ENCODE data around the gene CYSTM1. TPM values are rescaled to one million over a fixed set of nuclear protein-coding genes. Genes with fewer than 3 reads are reported as not detected.

The CYSTM1 gene, protein sequence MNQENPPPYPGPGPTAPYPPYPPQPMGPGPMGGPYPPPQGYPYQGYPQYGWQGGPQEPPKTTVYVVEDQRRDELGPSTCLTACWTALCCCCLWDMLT
- 10 to 100 TPM in 1 of 2 donors, 1 to 10 TPM in 1; 6.7 to 13.4 TPM for polyA plus RNA-seq

DNA sequence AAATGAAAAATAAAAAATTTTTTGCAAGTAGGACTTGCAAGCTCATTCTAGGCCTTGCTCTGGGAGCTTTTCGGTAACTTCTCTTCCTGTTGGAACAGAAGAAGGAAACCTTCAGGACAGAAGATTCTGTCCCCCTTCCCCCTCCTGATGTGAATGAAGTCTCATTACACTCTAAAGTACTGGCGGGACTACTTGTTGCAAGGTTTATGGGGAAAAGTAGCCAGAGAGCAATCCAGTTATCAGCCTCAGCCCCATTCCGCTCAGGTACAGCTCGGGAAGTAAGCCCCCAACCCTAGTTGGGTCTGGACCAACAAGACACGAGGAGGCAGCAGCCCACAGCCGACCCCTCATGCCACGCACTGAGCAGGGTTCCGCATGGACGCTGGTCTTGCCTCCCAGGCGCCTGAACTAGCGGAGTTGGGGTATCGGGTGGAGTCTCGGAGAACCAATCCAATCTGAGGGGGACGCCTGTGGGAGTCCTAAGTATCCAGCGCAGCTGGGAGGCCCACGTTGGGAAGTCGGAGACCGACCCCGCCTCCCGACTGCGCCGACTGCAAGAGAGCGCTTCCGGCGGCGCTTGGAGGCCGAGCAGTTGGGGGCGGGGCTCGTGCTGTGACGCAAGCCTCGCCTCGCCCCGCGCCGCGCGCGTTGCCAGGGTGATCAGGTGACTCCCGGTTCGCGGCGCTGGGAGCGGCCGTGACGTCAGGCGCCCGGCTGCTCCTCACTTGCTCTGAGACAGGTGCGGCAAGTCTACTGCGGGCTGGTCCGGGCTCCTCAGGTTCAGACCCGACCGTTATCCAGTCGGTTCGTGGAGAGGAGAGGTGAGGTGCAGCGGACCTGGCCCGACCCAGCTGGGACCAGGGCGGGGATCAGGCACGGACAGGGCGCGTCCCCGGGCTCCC, at the start of gene CYSTM1:
TSS of gene CYSTM1 (plus strand) at position 724 of the 902 bp plus-strand sequence. CDS start 19,278 bp downstream, outside the sequence.
- Histone ChIP-seq H3K9me3 (ENCODE audit: control insufficient read depth in 2 of 2, insufficient read depth in 1 of 2, low read depth in 1 of 2, low read length in 1 of 2) (no peaks in the 10 kb centered on the region), H3K27me3 (ENCODE audit: control insufficient read depth in 1 of 2, insufficient read depth in 2 of 2, low read length in 2 of 2) (no peaks in the 10 kb centered on the region), H3K4me1 (ENCODE audit: control insufficient read depth in 2 of 2, insufficient read depth in 2 of 2, low read length in 1 of 2) (no peaks in the 10 kb centered on the region), H3K27ac (ENCODE audit: low read depth in 2 of 2, low read length in 1 of 2) (peak within 1 kb of the TSS; percentile 92 to 94), H3K4me3 (ENCODE audit: low read depth in 1 of 2, low read length in 2 of 2) (peak within 1 kb of the TSS; percentile 55 to 81), H3K36me3 (ENCODE audit: control insufficient read depth in 2 of 2, insufficient read depth in 2 of 2, low read length in 1 of 2) (no peaks in the 10 kb centered on the region)
- WGBS, 2 donors, result 2% methylated on average over 57 to 61 of the region's 61 CpGs

GRCh38 chr5:140125637-140126036, 49.4 kb upstream of the CYSTM1 start, which contains the start of gene IGIP:
Gene IGIP, plus strand, starts transcription at chr5:140125937. Its CDS starts 2,540 bp downstream, at chr5:140128477.
- 97% methylated on average over 4 of the region's 4 CpGs for WGBS, 2 donors
- H3K36me3 ChIP-seq (ENCODE audit: control insufficient read depth in 2 of 2, insufficient read depth in 2 of 2, low read length in 1 of 2), result no peaks in the 10 kb centered on the region
- H3K4me1 ChIP-seq (ENCODE audit: control insufficient read depth in 2 of 2, insufficient read depth in 2 of 2, low read length in 1 of 2), result no peaks in the 10 kb centered on the region
- no peaks in the 10 kb centered on the region for H3K9me3 ChIP-seq (ENCODE audit: control insufficient read depth in 2 of 2, insufficient read depth in 1 of 2, low read depth in 1 of 2, low read length in 1 of 2)
- H3K27me3 ChIP-seq (ENCODE audit: control insufficient read depth in 1 of 2, insufficient read depth in 2 of 2, low read length in 2 of 2), result no peaks in the 10 kb centered on the region
- no peak within 1 kb of the TSS for H3K4me3 ChIP-seq (ENCODE audit: low read depth in 1 of 2, low read length in 2 of 2)
- H3K27ac ChIP-seq (ENCODE audit: low read depth in 2 of 2, low read length in 1 of 2), result no peak within 1 kb of the TSS

DNA sequence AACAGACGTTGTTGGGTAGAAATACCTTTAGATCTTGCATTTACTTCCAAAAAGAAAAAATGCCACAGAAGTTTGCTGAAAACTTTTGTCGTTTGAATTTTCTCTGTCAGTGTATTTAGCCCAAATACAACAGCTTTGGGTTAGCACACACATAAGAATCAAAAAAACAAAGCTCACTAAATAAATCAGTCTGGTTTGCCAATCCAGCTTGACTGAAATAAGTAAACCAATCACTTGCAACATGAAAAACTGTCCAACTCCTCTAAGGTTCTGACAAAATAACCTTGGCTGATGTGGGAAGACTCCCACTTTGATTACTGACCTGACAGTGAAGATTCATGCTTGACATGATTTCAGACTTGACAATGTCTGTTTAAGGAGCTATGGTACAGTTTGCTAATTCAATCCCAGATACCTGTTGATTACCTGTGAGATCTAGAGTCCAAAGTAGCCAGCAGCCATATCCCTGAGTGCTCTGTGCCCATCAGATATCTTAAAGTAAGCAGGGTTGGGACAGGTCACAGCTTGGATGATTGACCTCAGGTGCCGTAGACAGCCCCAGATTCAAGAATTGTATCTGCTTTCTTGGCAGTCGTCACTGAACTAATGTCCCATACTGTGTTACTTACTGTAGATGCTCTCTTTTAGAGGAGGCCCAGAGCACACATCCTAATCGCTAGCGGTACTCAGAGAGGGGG, 48.5 kb upstream of the CYSTM1 start:
- no peak overlapping the region for H3K27ac ChIP-seq (ENCODE audit: low read depth in 2 of 2, low read length in 1 of 2)
- peaks cover 0 to 2% of the 10 kb centered on the region in 2 donors for H3K4me1 ChIP-seq (ENCODE audit: control insufficient read depth in 2 of 2, insufficient read depth in 2 of 2, low read length in 1 of 2)
- H3K27me3 ChIP-seq (ENCODE audit: control insufficient read depth in 1 of 2, insufficient read depth in 2 of 2, low read length in 2 of 2), result no peaks in the 10 kb centered on the region
- no peaks in the 10 kb centered on the region for H3K36me3 ChIP-seq (ENCODE audit: control insufficient read depth in 2 of 2, insufficient read depth in 2 of 2, low read length in 1 of 2)
- 82 to 92% methylated on average over 6 of the region's 6 CpGs for WGBS, 2 donors
- H3K4me3 ChIP-seq (ENCODE audit: low read depth in 1 of 2, low read length in 2 of 2), result no peak overlapping the region
- no peaks in the 10 kb centered on the region for H3K9me3 ChIP-seq (ENCODE audit: control insufficient read depth in 2 of 2, insufficient read depth in 1 of 2, low read depth in 1 of 2, low read length in 1 of 2)

- H3K27ac ChIP-seq (ENCODE audit: low read depth in 2 of 2, low read length in 1 of 2), result no peak overlapping the region
- 76 to 81% methylated on average over 5 of the region's 5 CpGs for WGBS, 2 donors
- peaks cover 0 to 5% of the 10 kb centered on the region in 2 donors for H3K4me1 ChIP-seq (ENCODE audit: control insufficient read depth in 2 of 2, insufficient read depth in 2 of 2, low read length in 1 of 2)
- no peak overlapping the region for H3K4me3 ChIP-seq (ENCODE audit: low read depth in 1 of 2, low read length in 2 of 2)
- H3K36me3 ChIP-seq (ENCODE audit: control insufficient read depth in 2 of 2, insufficient read depth in 2 of 2, low read length in 1 of 2), result no peaks in the 10 kb centered on the region
- H3K9me3 ChIP-seq (ENCODE audit: control insufficient read depth in 2 of 2, insufficient read depth in 1 of 2, low read depth in 1 of 2, low read length in 1 of 2), result no peaks in the 10 kb centered on the region
- no peaks in the 10 kb centered on the region for H3K27me3 ChIP-seq (ENCODE audit: control insufficient read depth in 1 of 2, insufficient read depth in 2 of 2, low read length in 2 of 2)
Observed at GRCh38 chr5:140128376-140128775, 46.6 kb upstream of the CYSTM1 start.

DNA sequence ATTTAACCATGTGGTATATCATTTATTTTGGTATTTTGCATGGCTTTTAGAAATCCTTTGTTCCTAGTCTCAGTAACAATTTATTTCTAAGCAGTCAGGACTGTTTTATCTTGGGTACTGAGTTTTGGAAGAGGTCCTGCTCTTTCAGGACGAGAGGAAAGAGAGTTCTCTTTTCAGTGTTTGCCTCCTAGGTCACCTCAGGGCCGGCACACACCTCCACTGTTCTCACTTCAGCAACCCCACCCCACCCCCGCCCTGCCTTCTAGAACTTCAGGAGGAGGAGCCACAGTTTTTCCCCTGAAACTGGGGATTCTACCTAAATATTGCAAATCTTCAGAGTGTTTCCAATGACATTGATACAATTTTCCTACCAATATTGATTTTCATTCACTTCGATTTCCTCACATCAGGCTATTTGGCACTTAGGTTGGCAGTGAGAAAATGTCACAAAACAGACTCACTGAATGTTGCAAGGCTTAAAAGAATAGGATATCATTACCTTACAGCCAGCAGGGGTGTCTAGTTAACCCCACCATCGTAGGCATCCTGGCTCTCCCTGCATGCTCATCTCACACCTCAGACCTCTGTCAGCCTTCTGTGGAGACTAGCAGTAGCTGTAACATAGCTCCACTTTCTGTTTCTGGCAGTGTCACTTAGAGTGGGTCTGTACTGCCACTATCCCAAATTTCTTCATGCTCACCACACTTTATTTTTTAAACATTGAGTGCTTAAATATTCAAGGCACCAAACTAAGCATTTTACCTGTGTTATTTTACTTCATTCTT, 43.8 kb upstream of the CYSTM1 start:
- Histone ChIP-seq H3K4me3 (ENCODE audit: low read depth in 1 of 2, low read length in 2 of 2) (no peak overlapping the region), H3K36me3 (ENCODE audit: control insufficient read depth in 2 of 2, insufficient read depth in 2 of 2, low read length in 1 of 2) (no peaks in the 10 kb centered on the region), H3K27me3 (ENCODE audit: control insufficient read depth in 1 of 2, insufficient read depth in 2 of 2, low read length in 2 of 2) (no peaks in the 10 kb centered on the region), H3K4me1 (ENCODE audit: control insufficient read depth in 2 of 2, insufficient read depth in 2 of 2, low read length in 1 of 2) (peaks cover 0 to 5% of the 10 kb centered on the region in 2 donors), H3K27ac (ENCODE audit: low read depth in 2 of 2, low read length in 1 of 2) (no peak overlapping the region), H3K9me3 (ENCODE audit: control insufficient read depth in 2 of 2, insufficient read depth in 1 of 2, low read depth in 1 of 2, low read length in 1 of 2) (no peaks in the 10 kb centered on the region)
- WGBS, 2 donors, result 70 to 78% methylated on average over 5 of the region's 5 CpGs

DNA sequence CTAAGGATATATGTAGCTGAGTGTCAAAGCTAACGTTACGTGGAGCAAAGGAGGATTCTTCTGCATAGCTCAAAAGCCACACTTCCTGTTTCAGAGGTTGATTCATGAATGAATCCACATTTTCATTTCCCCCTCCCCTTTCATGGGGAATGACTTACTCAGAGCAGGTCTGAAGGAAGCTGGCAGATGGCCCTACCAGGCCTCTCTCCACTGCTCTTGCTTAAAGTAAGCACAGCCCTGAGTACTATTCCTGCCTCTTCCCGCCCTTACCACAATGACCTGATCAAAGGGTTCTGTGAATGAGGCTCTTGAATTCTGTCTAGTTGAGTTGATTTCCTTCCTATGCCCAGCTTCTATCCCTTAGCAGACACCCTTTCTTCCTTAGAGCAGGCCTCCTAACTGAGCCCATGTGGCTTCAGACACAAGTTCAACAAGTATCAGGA, 43.0 kb upstream of the CYSTM1 start:
- Histone ChIP-seq H3K4me1 (ENCODE audit: control insufficient read depth in 2 of 2, insufficient read depth in 2 of 2, low read length in 1 of 2) (peaks cover 0 to 5% of the 10 kb centered on the region in 2 donors), H3K36me3 (ENCODE audit: control insufficient read depth in 2 of 2, insufficient read depth in 2 of 2, low read length in 1 of 2) (no peaks in the 10 kb centered on the region), H3K9me3 (ENCODE audit: control insufficient read depth in 2 of 2, insufficient read depth in 1 of 2, low read depth in 1 of 2, low read length in 1 of 2) (no peaks in the 10 kb centered on the region), H3K27ac (ENCODE audit: low read depth in 2 of 2, low read length in 1 of 2) (no peak overlapping the region), H3K4me3 (ENCODE audit: low read depth in 1 of 2, low read length in 2 of 2) (no peak overlapping the region), H3K27me3 (ENCODE audit: control insufficient read depth in 1 of 2, insufficient read depth in 2 of 2, low read length in 2 of 2) (no peaks in the 10 kb centered on the region)
- WGBS, 2 donors, result 31 to 43% methylated on average over 3 of the region's 3 CpGs

DNA sequence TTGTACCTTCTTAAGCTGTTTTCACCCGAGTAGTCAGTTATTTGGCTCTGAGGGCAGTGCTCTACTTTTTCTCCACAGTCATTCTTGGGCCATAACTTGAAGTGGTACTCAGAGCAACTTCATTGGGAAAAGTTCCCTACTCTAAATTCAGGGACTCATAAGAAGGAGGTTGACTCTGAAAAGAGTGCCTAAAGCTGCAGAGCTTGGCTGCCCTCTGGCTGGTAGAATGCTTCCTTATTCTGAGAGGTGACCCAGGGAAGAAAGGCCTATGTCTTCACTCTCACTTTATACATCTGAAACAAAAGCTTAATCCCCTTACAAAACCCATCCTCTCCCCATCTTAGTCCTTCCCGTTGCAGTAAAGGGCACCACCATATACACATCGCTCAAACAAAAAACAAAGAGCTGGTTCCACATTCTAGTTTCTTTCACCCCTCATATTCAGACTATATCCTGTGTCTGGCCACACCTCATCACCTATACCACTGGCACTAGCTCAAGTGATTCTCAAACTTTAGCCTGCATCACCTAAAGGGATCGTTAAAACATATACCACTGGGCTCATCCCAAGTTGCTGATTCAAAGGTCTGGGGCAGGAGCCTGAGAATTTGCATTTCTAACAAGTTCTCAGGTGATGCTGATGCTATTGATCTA, 41.3 kb upstream of the CYSTM1 start:
- H3K36me3 ChIP-seq (ENCODE audit: control insufficient read depth in 2 of 2, insufficient read depth in 2 of 2, low read length in 1 of 2), result no peaks in the 10 kb centered on the region
- no peaks in the 10 kb centered on the region for H3K9me3 ChIP-seq (ENCODE audit: control insufficient read depth in 2 of 2, insufficient read depth in 1 of 2, low read depth in 1 of 2, low read length in 1 of 2)
- 85 to 91% methylated on average over 4 of the region's 4 CpGs for WGBS, 2 donors
- H3K27ac ChIP-seq (ENCODE audit: low read depth in 2 of 2, low read length in 1 of 2), result no peak overlapping the region
- no peaks in the 10 kb centered on the region for H3K27me3 ChIP-seq (ENCODE audit: control insufficient read depth in 1 of 2, insufficient read depth in 2 of 2, low read length in 2 of 2)
- H3K4me3 ChIP-seq (ENCODE audit: low read depth in 1 of 2, low read length in 2 of 2), result no peak overlapping the region
- peaks cover 0 to 5% of the 10 kb centered on the region in 2 donors for H3K4me1 ChIP-seq (ENCODE audit: control insufficient read depth in 2 of 2, insufficient read depth in 2 of 2, low read length in 1 of 2)

DNA sequence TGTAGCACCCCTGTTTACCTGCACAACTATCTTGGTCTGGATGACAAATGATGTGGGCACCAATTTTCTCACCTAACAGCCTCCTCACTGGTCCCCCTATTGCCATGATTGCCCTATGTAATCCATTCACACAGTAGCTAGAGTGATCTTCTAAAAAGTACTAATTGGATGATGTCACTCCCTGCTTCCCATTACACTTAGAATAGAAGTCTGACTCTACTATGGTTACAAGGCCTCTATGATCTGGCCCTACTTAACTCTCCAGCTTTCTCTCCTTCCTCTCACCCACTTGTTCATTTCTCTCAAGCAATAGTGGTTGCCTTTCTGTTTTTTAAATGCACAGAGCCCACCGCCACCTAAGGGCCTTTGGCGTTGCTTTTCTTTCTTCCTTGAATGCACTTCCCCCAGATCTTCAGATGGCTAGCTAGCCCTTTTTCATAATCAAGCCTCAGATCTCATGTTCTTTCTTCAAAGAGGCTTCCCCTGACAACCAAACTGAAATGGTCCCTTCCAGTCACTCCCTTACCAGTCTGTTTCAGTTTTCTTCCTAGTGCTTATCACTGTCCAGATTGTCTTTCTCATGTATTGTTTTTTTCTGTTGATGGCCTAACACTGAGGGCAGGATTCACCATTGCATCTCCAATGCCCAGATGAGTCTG, 40.6 kb upstream of the CYSTM1 start:
- no peaks in the 10 kb centered on the region for H3K9me3 ChIP-seq (ENCODE audit: control insufficient read depth in 2 of 2, insufficient read depth in 1 of 2, low read depth in 1 of 2, low read length in 1 of 2)
- 92 to 96% methylated on average over 2 of the region's 2 CpGs for WGBS, 2 donors
- H3K27ac ChIP-seq (ENCODE audit: low read depth in 2 of 2, low read length in 1 of 2), result no peak overlapping the region
- H3K36me3 ChIP-seq (ENCODE audit: control insufficient read depth in 2 of 2, insufficient read depth in 2 of 2, low read length in 1 of 2), result no peaks in the 10 kb centered on the region
- H3K4me3 ChIP-seq (ENCODE audit: low read depth in 1 of 2, low read length in 2 of 2), result no peak overlapping the region
- H3K4me1 ChIP-seq (ENCODE audit: control insufficient read depth in 2 of 2, insufficient read depth in 2 of 2, low read length in 1 of 2), result peaks cover 0 to 5% of the 10 kb centered on the region in 2 donors
- no peaks in the 10 kb centered on the region for H3K27me3 ChIP-seq (ENCODE audit: control insufficient read depth in 1 of 2, insufficient read depth in 2 of 2, low read length in 2 of 2)

Measured in esophagus (tissue), 2 donors.